Skin epidermis (tissue), 12 donors: ENCODE measurements around the gene CYP27B1.
A peak's percentile ranks its signal among the peaks of the same experiment; 100 is the strongest.

Source experiments
- H3K27ac ChIP-seq, 21 experiments: fragments of 200-600 bp; sonication (generic) in 11 of 21; one replicate each; pipeline ENCODE4 v1.5.0; 2020; ENCODE audit warnings: mild to moderate bottlenecking in 3 of 21, inconsistent platforms in 2 of 21, moderate library complexity in 2 of 21
- H3K4me3 ChIP-seq, 7 experiments: fragments of 200-600 bp; sonication (generic) in 2 of 7; one replicate each; pipeline ENCODE4 v1.5.0; 2020; ENCODE audit warnings: inconsistent platforms in 2 of 7, mild to moderate bottlenecking in 2 of 7, moderate library complexity in 1 of 7

The CYP27B1 gene

DNA sequence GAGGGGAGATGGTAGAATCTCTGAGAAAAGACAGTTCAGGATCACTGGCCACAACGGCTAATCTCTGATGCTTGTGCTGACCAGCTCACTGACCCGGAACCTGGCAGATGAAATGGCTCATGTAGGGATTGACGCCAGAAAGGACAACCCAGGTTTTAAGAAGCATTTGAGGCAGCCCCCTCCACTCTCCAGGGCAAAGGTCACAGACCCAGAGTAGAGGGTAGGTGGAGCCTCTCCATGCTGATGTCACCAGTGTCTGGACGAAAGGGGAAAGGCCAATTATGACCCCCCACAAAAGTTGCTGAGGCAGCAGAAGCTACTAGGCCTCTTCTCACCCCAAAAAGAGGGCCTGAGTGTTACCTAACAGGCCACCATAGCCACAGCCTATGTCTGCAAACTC, 3.9 kb upstream of the CYP27B1 start:
- peak overlapping the region in 2 of 7 experiments; percentile 63 to 74 for H3K4me3 ChIP-seq
- peak overlapping the region in 5 of 21 experiments; percentile 24 to 93 (median 87) for H3K27ac ChIP-seq

DNA sequence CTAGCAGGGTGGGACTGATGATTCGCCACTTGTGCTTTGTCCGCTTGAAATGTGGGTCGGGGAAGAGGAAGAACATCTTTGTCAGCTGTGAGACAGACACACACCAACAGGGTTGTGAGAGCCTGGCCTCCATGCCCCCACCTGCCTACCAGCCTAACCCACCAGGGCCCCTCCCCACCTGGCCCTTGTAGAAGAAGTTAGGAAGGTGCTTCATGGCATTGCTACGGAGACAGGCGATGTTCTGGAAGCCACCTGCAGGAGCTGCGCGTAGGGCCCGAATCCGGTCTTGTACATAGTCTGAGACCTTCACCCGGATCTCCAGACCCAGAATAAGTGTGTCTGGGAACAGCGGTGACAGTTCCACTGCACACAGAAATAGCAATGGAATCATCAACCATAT, 2.7 kb upstream of the CYP27B1 start:
- H3K27ac ChIP-seq = no peak overlapping the region
- H3K4me3 ChIP-seq = no peak overlapping the region

DNA sequence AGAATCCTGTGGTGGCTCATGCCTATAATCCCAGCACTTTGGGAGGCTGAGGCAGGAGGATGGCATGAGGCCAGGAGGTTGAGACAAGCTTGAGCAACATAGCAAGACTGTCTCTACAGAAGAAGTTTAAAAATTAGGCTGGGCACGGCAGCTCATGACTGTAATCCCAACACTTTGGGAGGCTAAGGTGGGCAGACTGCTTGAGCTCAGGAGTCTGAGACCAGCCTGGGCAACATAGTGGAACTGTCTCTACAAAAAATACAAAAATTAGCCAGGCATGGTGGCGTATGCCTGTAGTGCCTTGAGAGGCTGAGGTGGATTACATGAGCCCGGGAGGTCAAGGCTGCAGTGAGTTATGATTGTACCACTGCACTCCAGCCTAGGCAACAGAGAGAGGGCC, 998 bp upstream of the CYP27B1 start:
- Histone ChIP-seq H3K27ac (no peak overlapping the region), H3K4me3 (no peak overlapping the region)

DNA sequence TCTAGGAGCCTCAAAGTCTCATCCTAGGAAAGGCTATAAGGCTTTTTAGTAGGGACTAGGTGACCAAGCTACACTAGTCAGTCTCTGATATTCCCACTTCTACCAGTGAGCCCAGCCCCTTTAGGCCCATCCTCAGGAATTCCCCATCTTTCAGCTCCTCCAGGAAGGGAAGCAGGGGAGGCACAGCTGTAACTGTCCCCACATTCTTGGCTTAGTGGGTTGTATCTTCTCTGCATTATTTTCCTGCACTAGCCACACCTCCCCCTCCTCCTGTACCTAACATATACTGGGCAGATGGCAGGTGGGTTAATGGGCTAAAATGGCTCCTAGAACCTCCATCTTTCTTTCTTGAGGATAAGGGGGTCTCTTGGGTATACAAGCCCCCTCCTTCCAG, 424 bp upstream of the CYP27B1 start:
- Histone ChIP-seq H3K27ac (no peak overlapping the region), H3K4me3 (no peak overlapping the region)

DNA sequence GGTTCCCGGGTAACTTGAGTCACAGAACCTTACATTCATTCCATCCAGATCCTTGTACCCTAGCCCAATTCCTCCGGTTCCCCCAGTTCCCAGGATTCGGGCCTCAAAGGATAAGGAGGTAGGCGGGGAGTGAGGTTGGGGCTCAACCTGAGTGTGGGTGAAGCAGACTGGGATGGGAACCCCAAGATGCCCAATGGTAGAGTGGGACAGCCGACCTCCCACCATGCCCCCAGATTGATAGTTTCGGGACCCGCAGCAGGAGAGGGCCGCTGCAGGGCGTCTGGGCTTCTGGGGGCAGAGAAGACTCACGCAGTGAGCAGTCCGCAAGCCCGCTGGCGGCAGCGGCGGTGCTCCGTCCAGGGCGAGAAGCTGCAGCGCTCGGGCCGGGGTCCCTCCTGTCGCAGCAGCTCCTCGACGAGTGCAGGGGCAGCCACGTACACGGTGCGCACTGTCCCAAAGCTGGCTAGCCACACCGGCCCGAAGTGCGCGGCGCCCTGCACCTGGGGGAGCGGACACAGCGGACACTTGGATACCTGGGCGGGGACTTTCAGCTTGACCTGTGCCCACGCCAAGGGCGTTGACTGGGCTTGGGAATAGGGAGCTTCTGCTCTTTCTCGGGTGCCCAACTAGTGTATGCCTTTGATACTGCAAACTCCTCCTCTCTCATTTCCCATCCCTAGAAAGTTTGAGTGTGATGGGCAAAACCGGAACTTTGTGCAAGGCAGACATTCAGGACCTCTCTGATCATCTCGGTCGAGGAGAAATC, 997 bp downstream of the CYP27B1 start:
- Histone ChIP-seq H3K4me3 (peak overlapping the region; percentile 27 to 53 (median 31)), H3K27ac (peak overlapping the region in 2 of 21 experiments; percentile 29 to 69)

DNA sequence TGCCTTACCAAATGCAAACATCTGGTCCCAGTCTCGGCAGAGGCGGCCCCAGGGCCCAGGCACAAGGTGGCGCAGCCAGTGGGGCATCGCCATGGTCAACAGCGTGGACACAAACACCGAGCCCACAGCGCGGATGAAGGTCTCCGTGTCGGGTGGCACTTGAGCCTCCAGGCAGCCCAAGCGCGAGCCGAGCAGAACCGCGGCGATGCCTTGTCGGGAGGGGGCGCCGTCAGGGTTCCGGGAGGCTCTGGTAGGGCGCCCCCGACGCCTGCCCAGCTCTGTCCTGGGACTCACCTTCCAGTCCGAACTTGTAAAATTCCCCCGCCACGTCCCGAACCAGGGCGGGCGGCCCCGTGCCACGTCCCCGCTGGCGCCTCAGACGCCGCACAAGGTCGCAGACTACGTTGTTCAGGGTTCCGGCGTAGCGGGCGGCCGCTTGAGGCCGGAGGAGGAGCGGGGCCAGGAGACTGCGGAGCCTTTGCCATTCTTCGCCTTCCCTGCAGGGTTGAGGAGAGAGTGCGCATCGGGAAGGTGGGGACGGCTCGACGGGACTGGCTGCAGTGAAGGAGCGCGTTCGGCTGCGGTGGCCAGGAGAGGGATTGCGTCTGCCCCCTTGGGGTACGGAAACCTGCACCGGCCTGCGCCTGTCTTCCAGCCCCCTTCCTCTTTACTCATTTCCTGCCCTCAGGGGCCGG, 1.7 kb downstream of the CYP27B1 start:
- Histone ChIP-seq H3K27ac (peak overlapping the region in 6 of 21 experiments; percentile 11 to 69 (median 30)), H3K4me3 (peak overlapping the region; percentile 27 to 53 (median 31))

DNA sequence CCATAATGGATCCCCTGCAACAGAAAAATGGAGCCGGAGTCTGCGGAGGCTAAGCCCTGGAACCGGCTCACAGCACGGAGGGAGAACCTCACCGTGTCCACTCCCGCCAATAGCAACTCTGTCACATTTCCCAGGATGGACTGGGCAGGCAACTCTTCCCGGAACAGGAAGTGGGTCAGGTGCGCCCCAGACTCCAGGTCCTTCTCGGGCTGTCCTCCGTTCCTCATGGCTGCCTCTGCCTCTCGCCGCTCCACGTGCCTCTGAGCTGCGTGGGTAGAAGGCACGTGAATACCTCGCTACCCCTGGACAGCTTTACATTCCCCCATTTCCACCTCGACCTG, 2.2 kb downstream of the CYP27B1 start:
- Histone ChIP-seq H3K27ac (peak overlapping the region in 4 of 21 experiments; percentile 29 to 69 (median 37)), H3K4me3 (peak overlapping the region; percentile 27 to 53 (median 31))

DNA sequence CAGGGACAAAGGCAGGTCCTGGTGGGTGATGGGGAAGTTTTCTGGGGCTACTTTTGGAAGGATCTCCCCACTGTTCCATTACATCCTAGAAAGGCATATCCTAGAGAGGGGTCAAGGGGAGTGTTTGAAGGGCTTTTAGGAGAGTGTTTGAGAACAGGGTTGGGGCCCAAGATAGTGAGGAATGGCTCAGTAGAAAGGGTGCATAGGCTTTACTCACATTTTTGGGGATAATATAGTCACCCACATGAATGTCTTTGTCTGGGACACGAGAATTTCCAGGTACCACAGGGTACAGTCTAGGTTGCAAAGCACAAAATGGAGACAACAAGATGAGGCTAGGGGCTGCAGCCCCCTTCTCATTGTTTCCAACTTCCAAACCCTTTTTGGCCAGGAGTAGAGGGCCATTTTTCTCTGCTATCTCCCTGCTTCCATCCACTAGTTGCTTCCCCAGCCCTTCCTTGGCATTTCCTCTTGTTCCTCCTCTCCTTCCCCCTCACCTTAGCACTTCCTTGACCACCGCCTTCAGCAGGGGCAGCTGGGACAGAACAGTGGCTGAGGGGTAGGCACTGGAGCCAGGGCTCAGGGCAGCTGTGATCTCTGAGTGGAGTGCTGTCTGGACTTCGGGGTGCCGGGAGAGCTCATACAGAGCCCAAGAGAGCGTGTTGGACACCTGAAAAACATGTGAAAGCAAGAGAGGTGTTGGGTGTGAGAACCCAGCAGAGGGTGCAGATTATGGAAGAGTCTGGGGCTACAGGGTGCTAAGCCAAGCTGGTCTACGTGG, 2.8 kb downstream of the CYP27B1 start:
- Histone ChIP-seq H3K27ac (peak overlapping the region in 1 of 21 experiments; percentile 69), H3K4me3 (peak overlapping the region in 2 of 7 experiments; percentile 35 to 53)

DNA sequence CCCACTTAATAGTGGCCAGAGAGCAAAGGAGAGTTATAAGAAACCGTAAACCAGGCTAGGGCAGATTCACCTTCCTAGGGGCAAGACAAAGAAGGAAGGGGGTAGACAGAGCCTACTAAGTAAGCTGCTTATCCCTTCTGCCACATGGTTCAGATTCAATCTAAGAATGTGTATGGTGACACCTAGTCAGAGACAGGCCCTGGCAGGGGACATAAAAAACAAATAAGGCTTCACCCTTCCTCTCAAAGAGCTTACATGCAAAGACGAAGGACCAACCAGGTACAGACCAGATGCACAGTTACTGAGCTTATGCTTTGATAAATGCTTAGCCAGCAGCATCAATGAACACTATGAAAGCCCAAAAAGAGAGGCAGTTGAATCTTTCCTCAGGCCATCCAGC, 4.4 kb downstream of the CYP27B1 start:
- H3K4me3 ChIP-seq = no peak overlapping the region
- no peak overlapping the region for H3K27ac ChIP-seq

DNA sequence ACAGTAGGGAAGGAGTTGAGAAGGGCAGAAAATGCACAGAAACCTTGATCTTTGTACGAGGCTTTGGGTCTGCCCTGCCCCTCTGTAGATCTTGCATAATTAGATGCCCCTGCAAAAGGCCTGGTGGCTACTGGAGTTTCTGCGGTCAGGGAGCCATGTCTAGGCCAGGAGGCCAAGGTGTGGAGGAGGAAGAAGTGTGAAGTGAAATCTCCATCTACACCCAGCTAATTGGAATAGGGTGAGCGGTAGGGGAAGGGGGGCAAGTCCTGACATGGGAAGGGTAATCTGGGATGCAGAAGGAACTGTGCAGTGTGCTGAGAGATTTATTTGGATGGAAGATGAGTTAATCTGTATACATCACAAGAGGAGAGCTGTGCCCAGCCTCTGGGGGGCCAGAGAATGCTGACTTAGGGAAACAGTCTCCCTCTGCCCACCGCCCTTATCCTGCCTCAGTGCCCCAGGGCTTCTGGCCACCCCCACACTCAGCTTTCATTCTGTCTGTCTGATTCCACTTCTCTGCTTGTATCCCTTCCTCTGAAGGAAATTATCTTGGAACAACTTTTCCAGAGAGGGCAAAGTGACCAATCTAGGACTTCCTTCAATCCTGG, 5.4 kb downstream of the CYP27B1 start:
- Histone ChIP-seq H3K27ac (no peak overlapping the region), H3K4me3 (no peak overlapping the region)

DNA sequence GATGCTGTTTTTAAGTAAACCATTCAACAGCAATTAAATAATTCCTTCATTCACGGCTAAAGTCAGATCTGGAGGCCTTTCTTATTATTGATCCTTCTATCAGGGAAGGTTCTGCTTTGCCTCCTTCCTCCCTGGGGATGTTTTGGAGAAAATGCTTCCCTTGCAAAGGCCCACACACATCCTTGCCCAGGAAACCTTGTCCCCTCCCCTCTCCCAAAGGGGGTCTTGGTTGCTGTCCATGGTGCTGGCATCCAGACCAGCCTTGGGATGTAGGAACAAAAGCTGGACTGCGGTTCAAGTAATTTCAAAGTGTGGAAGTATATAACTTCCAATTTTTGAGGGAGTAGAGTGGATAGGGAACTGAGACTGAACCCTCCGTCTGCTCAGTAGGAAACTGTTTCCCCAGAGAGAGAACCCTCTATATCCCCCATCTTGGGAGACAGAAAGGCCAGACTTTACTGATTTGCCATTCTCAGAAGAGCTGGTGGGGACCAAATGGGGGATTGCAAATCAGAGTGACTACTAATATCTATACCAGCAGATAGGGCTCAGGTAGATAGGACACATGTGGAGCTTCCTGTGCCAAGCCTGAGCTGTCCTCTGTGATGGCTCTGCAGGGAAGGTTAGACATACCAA, 6.4 kb downstream of the CYP27B1 start:
- Histone ChIP-seq H3K27ac (no peak overlapping the region), H3K4me3 (no peak overlapping the region)

DNA sequence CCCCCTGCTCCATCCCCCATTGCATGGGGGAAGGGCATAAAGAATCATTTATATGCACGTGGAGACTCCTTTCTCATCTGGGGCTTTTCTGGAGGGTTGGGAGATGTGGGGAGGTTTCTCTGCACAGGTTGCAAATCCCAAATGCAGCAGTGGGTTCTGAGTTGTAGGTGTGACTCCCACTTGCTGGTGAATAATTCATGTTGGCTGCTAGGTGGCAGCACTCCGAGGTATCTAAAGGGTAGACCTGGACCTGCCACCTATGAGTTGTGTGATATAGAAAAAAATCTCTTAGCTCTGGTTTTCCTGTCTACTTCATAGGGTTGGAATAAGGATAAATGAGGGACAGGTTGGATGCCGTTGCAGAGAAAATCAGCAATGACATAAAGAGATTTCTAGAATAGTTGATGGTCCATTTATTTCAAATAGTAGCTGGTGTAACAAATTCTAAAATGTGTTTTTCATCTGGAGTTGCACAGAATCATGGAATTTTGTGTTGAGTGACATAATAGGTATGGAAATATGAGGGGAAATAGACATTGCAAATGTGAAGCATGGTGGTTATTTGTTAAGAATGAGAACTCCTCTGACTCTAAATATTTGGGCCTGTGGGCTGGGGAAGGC, 7.4 kb downstream of the CYP27B1 start:
- no peak overlapping the region for H3K27ac ChIP-seq
- H3K4me3 ChIP-seq = no peak overlapping the region

DNA sequence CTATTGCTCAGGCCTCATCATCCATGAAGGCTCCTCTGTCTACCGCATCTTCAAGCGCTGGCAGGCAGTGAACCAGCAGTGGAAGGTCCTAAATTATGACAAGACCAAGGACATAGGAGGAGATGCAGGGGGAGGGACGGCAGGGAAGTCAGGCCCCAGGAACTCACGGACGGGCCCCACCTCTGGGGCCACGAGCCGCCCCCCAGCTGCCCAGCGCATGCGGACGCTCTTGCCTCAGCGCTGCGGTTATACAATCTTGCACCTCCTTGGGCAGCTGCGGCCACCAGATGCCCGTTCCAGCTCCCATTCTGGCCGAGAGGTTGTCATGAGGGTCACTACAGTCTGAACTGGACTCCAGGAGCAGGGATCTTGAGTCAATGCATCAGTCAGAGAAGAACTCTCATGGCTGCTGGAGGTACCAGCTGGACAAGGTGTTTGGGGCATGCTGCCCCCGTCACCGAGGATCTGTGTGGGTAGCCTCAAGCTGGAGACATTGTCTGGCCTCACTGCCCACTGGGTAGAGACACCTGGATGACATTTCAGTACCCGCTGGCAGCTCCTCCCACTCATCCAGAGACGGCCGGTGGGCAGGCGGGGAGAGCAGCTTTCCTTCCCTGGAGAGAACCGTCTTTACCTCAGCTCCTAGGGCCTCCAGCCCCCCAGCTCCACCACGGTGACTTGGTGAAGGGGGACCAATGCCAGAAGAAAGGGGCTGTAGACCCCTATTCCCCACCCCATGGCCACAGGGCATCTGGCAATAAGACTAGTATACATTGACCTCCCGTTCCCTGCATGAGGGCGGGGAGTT, 8.1 kb downstream of the CYP27B1 start:
- Histone ChIP-seq H3K4me3 (no peak overlapping the region), H3K27ac (no peak overlapping the region)

DNA sequence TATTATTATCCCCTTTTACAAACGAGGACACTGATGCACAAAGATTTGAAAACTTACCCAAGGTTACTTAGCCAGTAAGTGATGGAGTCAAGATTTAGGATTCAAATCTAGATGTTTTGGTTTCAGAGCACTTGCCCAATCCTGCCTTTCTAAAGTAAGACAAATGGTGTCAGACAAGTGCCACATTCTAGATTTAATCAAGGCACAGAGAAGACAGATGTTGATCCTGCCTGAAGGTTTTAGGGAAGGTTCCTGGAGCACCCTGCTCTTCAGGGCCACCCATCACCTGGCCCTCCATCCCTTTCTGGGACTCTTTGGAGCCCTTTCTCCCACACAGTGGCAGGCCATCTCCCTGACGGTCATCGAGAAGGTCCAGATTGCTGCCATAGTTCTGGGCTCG, 9.1 kb downstream of the CYP27B1 start:
- Histone ChIP-seq H3K27ac (no peak overlapping the region), H3K4me3 (no peak overlapping the region)

DNA sequence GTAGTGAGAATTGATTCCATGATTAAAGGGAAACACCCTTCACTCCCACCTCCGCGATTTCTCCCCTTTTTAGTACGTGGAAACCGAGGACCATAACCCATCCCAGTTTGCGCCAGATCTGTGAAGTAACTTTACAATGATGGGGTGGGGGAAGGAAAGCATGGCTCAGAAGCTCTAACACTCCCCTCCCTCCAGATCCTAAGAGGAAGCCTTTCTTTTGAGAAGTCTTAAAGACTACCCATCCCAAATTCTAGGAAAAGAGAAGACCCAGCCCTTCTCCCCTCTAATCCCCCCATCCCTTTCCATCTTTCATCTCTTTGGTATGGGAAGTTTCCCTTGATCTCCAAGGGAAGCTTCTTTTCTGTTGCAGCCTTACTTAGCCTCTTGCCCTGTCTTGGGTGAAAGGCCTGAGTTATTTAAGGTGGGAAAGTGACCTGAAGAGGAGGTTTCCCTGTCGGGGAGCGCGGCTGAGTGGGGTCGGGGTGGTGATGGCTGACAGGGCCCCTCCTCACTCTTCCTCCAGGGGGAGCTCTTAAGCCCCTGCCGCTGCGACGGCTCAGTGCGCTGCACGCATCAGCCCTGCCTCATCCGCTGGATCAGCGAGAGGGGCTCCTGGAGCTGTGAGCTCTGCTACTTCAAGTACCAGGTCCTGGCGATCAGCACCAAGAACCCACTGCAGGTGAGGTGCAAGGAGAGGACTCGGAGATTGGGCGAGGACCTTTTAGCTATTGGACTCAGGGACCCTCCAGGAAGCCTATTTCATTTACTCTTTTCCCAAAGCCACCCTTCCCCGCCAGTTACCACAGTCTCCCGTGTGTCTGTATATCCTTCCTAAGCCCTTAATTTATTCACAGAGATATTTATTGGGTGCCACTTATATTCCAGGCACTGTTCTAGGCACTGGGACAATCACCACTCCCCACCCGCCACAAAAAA, 10.2 kb downstream of the CYP27B1 start:
- H3K4me3 ChIP-seq = peak overlapping the region in 6 of 7 experiments; percentile 51 to 89 (median 74)
- H3K27ac ChIP-seq = peak overlapping the region in 9 of 21 experiments; percentile 38 to 85 (median 83)

DNA sequence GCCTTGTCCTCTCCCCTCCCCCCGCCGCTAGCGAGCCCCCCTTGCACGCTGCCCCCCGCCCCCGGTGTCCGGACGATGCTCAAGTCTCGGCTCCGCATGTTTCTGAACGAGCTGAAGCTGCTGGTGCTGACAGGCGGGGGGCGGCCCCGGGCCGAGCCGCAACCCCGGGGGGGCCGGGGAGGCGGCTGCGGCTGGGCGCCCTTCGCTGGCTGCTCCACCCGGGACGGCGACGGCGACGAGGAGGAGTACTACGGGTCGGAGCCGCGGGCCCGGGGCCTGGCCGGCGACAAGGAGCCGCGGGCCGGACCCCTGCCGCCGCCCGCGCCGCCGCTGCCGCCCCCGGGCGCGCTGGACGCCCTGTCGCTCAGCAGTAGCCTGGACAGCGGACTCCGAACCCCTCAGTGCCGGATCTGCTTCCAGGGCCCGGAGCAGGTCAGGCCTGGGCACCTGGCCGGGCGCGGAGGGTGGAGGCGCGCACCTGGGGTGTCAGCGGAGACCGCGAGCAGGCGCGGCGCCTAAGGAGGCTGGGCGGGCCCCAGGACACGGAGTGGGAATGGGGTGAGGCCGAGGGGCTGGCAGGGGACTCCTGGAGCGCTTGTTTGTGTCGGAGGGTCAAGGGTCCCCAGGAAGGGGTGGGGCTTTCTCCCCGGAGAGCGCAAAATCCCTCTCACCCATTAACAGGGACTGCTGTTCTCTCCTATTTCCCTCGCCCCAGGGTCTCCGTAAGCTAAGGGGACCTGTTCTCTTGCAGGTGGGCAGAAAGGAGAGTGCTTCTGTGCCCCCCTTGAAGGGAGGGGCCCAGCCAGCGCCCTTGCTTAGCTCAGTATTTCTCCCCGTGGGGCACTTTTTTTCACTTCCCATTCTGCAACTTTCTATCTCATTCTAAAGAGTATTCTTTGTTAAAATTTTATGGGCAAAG, 11.2 kb downstream of the CYP27B1 start:
- peak overlapping the region in 19 of 21 experiments; percentile 35 to 91 (median 76) for H3K27ac ChIP-seq

More for the DNA sequence above, 11.2 kb downstream of the CYP27B1 start:
- H3K4me3 ChIP-seq = peak overlapping the region; percentile 51 to 89 (median 66)
